ENCODE results near the gene WNK1. TPM values are rescaled to one million over a fixed set of nuclear protein-coding genes. Genes with fewer than 3 reads are reported as not detected.

Gene WNK1
- total RNA-seq, 4 donors from 2014 or later: 79.2 to 169 (median 92.1) TPM

- 81 to 82% methylated on average over 3 to 5 of the region's 5 CpGs for WGBS, 2 donors (ENCODE audit: low coverage in 1 of 2)
- H3K9me3 ChIP-seq: no peaks in the 10 kb centered on the region
- intact Hi-C loops (cut with DNase I; ENCODE audit: low total_unique reads) (no loop called here), in situ Hi-C loops (cut with MboI; ENCODE audit: low pct_ligation_motif_present in 1 of 4, low pct_unique_long_range_greater_than_20kb in 1 of 4, low sequenced_read_pairs in 3 of 4) (no loop called here)
- TF ChIP-seq POLR2A (IDR thresholded peaks at IDR 0.05) (no peak), CTCF (IDR thresholded peaks at IDR 0.05) (no peak), EP300 (IDR thresholded peaks at IDR 0.05; ENCODE audit: low read depth) (no peak), POLR2AphosphoS5 (IDR thresholded peaks at IDR 0.05) (no peak)
- H3K27me3 ChIP-seq: no peaks in the 10 kb centered on the region
- no peak for DNase-seq
- no peak overlapping the region for H3K27ac ChIP-seq
- H3K4me3 ChIP-seq: no peak overlapping the region
- peaks cover 0 to 59% (median 20%) of the 10 kb centered on the region in 4 donors for H3K36me3 ChIP-seq
- no peaks in the 10 kb centered on the region for H3K4me1 ChIP-seq
Measured at GRCh38 chr12:904010-904414, 151.6 kb downstream of the WNK1 start.

GRCh38 chr12:905261-906031 is 153.1 kb downstream of the WNK1 start:
- DNase-seq: no peak
- in situ Hi-C loops (cut with MboI; ENCODE audit: low pct_ligation_motif_present in 1 of 4, low pct_unique_long_range_greater_than_20kb in 1 of 4, low sequenced_read_pairs in 3 of 4): no loop called here
- Histone ChIP-seq H3K4me3 (no peak overlapping the region), H3K27ac (no peak overlapping the region), H3K4me1 (no peaks in the 10 kb centered on the region), H3K27me3 (no peaks in the 10 kb centered on the region), H3K9me3 (no peaks in the 10 kb centered on the region), H3K36me3 (peaks cover 0 to 48% (median 21%) of the 10 kb centered on the region in 4 donors)
- 85 to 92% methylated on average over 4 to 9 of the region's 9 CpGs for WGBS, 2 donors (ENCODE audit: low coverage in 1 of 2)
- no peak for TF ChIP-seq POLR2AphosphoS5 (IDR thresholded peaks at IDR 0.05)
- no peak for TF ChIP-seq POLR2A (IDR thresholded peaks at IDR 0.05)
- TF ChIP-seq CTCF (IDR thresholded peaks at IDR 0.05): no peak
- TF ChIP-seq EP300 (IDR thresholded peaks at IDR 0.05; ENCODE audit: low read depth): no peak
- intact Hi-C loops (cut with DNase I; ENCODE audit: low total_unique reads): no loop called here

- WGBS, 2 donors (ENCODE audit: low coverage in 1 of 2): 76 to 88% methylated on average over 7 to 10 of the region's 10 CpGs
- no peaks in the 10 kb centered on the region for H3K4me1 ChIP-seq
- no peak for DNase-seq
- no peaks in the 10 kb centered on the region for H3K9me3 ChIP-seq
- H3K27me3 ChIP-seq: no peaks in the 10 kb centered on the region
- in situ Hi-C loops (cut with MboI; ENCODE audit: low pct_ligation_motif_present in 1 of 4, low pct_unique_long_range_greater_than_20kb in 1 of 4, low sequenced_read_pairs in 3 of 4) (no loop called here), intact Hi-C loops (cut with DNase I; ENCODE audit: low total_unique reads) (no loop called here)
- peaks cover 0 to 42% (median 18%) of the 10 kb centered on the region in 4 donors for H3K36me3 ChIP-seq
- no peak for TF ChIP-seq EP300 (IDR thresholded peaks at IDR 0.05; ENCODE audit: low read depth)
- no peak for TF ChIP-seq POLR2A (IDR thresholded peaks at IDR 0.05)
- no peak for TF ChIP-seq CTCF (IDR thresholded peaks at IDR 0.05)
- TF ChIP-seq POLR2AphosphoS5 (IDR thresholded peaks at IDR 0.05): no peak
- H3K4me3 ChIP-seq: no peak overlapping the region
- no peak overlapping the region for H3K27ac ChIP-seq
Measured at GRCh38 chr12:906062-906585, 153.7 kb downstream of the WNK1 start.

- Histone ChIP-seq H3K27me3 (no peaks in the 10 kb centered on the region), H3K9me3 (no peaks in the 10 kb centered on the region), H3K4me3 (no peak overlapping the region), H3K36me3 (peaks cover 0 to 42% (median 11%) of the 10 kb centered on the region in 4 donors), H3K27ac (no peak overlapping the region), H3K4me1 (no peaks in the 10 kb centered on the region)
- WGBS, 2 donors (ENCODE audit: low coverage in 1 of 2): 80 to 81% methylated on average over 14 to 16 of the region's 16 CpGs
- in situ Hi-C loops (cut with MboI; ENCODE audit: low pct_ligation_motif_present in 1 of 4, low pct_unique_long_range_greater_than_20kb in 1 of 4, low sequenced_read_pairs in 3 of 4) (no loop called here), intact Hi-C loops (cut with DNase I; ENCODE audit: low total_unique reads) (no loop called here)
- TF ChIP-seq POLR2AphosphoS5 (IDR thresholded peaks at IDR 0.05): no peak
- TF ChIP-seq EP300 (IDR thresholded peaks at IDR 0.05; ENCODE audit: low read depth): no peak
- no peak for TF ChIP-seq CTCF (IDR thresholded peaks at IDR 0.05)
- TF ChIP-seq POLR2A (IDR thresholded peaks at IDR 0.05): no peak
- DNase-seq: no peak
Measured at GRCh38 chr12:907413-908185, 155.2 kb downstream of the WNK1 start.

Measured in transverse colon (tissue), 4 donors.